ENCODE measurements around the gene HIVEP2.
A peak's percentile ranks its signal among the peaks of the same experiment; 100 is the strongest.

HIVEP2 gene

DNA sequence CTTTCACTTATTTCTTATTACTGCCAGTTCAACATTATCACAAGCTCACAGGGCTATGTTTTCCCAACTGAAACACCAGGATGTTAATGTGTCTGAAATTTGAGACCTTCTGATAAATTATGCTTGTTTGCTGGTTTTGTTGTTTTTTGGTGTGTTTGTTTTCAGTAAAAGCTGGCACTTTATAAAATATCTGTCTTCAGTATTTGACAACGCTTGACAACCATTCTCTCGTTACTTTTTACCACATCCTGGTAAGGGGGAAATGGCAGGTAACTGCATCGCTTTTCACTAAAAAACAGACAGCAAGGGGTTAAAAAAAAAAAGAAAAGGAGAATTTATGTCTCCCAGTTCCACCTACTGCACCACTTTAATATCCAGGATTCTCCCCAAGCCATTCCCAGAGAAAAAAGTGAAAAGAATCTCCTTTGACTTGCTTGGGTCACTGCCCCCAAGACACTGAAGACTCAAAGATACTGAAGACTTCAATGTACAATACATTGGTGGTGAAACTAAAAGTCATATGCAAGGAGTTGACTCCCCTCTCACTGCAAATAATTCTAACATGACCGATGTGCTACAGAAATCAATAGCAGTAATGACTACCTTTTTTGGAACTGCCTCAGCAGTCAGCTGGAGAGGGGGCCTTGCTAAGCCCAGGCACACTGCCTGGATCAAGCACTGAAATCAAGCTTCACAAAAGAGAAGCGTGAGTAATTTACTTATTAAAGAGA, 88.9 kb downstream of the HIVEP2 start:
- Histone ChIP-seq H3K27me3 (ENCODE audit: control insufficient read depth in 1 of 2, insufficient read depth in 2 of 2, low read length in 2 of 2) (no peaks in the 10 kb centered on the region), H3K9me3 (ENCODE audit: low read length) (no peaks in the 10 kb centered on the region), H3K27ac (ENCODE audit: low read depth, low read length) (no peak overlapping the region), H3K9ac (ENCODE audit: low read length) (no peak overlapping the region), H3K4me1 (ENCODE audit: insufficient read depth, low read length) (peaks cover 9% of the 10 kb centered on the region), H3K36me3 (ENCODE audit: insufficient read depth, low read length) (no peaks in the 10 kb centered on the region), H3K4me3 (ENCODE audit: low read depth in 1 of 2, low read length in 2 of 2) (no peak overlapping the region)

DNA sequence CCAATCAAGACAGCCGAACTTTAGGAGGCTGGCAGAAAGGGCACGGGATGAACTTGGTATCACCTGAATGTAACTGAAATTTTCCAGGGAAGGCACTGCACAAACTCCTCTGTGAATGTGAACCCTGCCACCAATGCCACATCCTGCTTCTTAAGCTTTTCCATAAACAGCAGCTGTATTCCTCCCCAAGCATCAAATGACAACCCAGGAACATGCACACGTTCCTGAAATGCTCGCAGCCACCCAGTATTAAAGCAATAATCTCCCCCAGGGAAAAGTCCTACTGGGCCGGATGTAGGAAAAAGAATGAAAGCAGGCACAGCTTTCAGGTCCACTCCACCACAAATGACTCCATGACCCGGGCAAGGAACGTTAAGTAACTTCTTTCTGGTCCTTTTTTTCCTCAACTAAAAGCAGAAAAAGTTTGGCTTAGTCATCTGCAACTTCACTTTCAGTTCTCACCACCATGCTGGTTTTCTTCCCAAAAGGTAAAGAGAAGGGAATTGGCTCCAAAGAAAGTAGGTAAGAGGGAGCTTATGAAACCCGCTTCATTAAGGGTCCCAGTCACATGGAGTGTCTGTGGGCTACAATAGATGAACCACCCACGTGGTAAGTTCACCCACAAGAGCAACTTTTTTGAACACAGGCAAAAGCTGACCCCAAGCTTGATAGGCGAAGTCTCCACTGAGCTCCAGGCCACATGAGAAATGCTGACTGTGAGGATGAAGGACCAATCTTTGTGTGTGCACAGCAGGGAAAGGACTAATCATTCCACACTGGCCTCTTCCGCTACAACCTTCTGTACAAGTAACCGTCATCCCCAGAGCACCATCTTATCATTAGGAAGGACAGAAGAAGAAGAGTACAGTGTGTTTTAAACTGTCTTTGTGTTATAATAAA, 90.1 kb downstream of the HIVEP2 start:
- Histone ChIP-seq H3K9me3 (ENCODE audit: low read length) (no peaks in the 10 kb centered on the region), H3K36me3 (ENCODE audit: insufficient read depth, low read length) (no peaks in the 10 kb centered on the region), H3K27ac (ENCODE audit: low read depth, low read length) (no peak overlapping the region), H3K4me3 (ENCODE audit: low read depth in 1 of 2, low read length in 2 of 2) (no peak overlapping the region), H3K4me1 (ENCODE audit: insufficient read depth, low read length) (peaks cover 20% of the 10 kb centered on the region), H3K27me3 (ENCODE audit: control insufficient read depth in 1 of 2, insufficient read depth in 2 of 2, low read length in 2 of 2) (no peaks in the 10 kb centered on the region), H3K9ac (ENCODE audit: low read length) (no peak overlapping the region)

DNA sequence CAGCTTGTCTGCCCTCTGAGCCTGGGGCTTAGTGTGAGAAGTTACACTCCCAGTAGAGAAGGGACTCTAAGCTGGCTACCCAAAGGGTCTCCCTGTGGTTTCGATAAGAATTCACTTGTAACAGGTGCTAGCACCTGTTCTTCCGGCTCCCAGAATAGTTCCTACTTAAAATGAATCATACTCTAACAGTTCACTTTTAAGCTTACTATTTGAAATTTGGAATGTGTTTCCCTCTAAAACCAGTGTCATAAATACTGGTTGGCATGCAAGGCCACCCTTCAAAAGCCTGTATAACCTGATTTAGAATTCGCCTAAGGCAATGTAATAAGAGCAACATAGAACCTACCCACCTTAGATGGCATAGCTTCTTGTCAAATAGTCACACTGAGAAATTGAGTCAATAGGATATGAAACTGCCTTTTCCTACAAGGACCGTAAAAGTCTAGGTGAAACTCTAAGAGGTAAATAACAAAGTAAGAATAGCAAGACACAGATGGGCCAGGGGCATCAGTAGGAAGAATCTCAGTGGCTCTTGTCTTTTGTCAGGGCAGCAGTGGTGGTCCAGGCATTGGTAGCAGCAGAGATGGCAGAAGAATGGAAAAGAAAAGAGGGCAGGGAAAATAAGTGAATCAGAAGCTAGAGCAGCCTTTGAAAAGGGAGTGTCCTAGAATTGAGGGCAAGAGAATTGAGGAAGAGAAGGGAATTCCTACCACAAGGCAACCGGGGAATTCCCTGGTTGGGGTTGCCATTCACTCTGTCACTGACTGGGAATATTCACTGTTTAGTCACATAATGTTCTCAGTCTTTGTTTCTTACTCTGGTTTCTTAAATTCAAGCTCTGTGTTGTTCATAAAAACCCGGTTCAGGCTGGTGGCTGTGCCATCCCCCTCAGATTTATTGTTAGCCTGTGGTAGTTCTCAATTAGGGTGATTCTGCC, 91.5 kb downstream of the HIVEP2 start:
- no peak overlapping the region for H3K9ac ChIP-seq (ENCODE audit: low read length)
- H3K4me1 ChIP-seq (ENCODE audit: insufficient read depth, low read length), result peaks cover 20% of the 10 kb centered on the region
- no peak overlapping the region for H3K27ac ChIP-seq (ENCODE audit: low read depth, low read length)

DNA sequence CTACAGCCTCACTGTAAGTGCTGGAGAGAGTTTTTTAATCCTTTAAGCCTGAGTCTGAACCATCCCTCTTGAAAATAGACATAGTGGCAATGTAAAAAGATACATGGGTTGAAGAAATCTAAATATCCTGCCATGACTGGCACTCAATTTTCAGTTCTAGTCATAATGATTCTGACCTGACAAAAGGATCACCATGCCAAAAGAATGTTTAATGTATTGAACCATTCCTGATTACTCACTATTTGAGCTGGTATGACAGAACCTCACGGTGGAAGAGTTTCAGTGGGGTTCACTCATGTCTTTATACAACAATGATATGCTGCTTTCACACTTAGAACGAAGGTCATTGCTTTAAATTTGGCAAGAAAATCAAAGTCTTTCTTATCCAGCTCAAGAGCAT, 93.4 kb downstream of the HIVEP2 start:
- no peak overlapping the region for H3K9ac ChIP-seq (ENCODE audit: low read length)
- H3K36me3 ChIP-seq (ENCODE audit: insufficient read depth, low read length), result no peaks in the 10 kb centered on the region
- peaks cover 35% of the 10 kb centered on the region for H3K4me1 ChIP-seq (ENCODE audit: insufficient read depth, low read length)
- H3K27ac ChIP-seq (ENCODE audit: low read depth, low read length), result no peak overlapping the region
- H3K4me3 ChIP-seq (ENCODE audit: low read depth in 1 of 2, low read length in 2 of 2), result no peak overlapping the region
- H3K27me3 ChIP-seq (ENCODE audit: control insufficient read depth in 1 of 2, insufficient read depth in 2 of 2, low read length in 2 of 2), result no peaks in the 10 kb centered on the region
- H3K9me3 ChIP-seq (ENCODE audit: low read length), result no peaks in the 10 kb centered on the region

More for the DNA sequence above, 91.5 kb downstream of the HIVEP2 start:
- Histone ChIP-seq H3K27me3 (ENCODE audit: control insufficient read depth in 1 of 2, insufficient read depth in 2 of 2, low read length in 2 of 2) (no peaks in the 10 kb centered on the region), H3K9me3 (ENCODE audit: low read length) (no peaks in the 10 kb centered on the region), H3K4me3 (ENCODE audit: low read depth in 1 of 2, low read length in 2 of 2) (no peak overlapping the region), H3K36me3 (ENCODE audit: insufficient read depth, low read length) (no peaks in the 10 kb centered on the region)

DNA sequence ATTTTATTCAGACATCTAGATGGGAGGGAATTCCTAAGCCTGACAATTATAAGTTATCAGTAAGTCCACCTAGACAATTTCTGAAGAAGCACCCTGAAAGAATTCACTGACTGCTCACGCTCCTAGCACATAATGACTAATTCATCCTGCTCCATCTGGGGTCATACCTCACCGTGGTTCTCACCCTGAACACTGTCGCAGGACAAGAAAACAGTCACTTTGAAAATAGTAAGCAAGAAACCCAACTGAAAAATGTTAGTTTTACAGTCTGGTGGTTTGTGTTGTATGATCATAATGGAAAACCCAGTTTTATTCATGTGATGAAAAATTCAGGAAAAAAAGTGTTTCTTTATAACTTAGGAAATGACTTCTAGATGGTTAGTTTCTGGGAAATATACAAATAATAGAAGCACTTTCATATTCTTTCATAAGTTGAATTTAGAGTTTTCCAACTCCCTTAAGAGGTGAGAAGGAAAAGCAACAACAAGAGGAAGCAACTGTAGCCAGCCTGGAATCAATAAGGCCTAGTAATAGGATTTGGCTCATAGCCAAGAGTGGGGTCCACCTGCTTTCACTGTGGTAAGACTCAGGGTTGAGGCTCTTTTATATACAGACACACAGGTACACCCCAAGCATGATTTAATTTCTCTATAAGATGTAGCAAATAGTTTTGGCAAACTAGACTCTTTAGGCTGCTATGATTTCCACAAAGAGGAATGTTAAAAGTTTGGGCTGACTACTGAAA, 94.1 kb downstream of the HIVEP2 start:
- H3K4me1 ChIP-seq (ENCODE audit: insufficient read depth, low read length), result peaks cover 42% of the 10 kb centered on the region
- no peak overlapping the region for H3K27ac ChIP-seq (ENCODE audit: low read depth, low read length)

DNA sequence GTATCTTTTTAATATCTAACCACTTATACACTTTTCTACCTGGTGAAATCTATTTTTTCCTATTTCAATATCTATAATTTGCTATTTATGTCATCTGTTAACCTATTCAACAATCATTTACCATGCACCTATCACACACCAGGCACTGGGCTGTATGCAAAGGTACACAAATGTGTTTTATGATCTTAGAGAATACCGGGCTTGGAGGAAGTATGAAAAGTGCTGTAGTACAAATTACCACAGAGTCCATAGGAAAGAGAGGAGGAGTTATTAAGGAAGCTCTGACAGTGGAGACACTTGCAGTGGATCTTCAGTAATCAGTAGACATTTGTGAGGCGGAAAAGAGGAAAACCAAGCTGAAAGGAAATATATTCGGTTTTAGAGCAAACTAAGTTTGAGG, 96.0 kb downstream of the HIVEP2 start:
- Histone ChIP-seq H3K27me3 (ENCODE audit: control insufficient read depth in 1 of 2, insufficient read depth in 2 of 2, low read length in 2 of 2) (no peaks in the 10 kb centered on the region), H3K9me3 (ENCODE audit: low read length) (no peaks in the 10 kb centered on the region), H3K36me3 (ENCODE audit: insufficient read depth, low read length) (no peaks in the 10 kb centered on the region), H3K9ac (ENCODE audit: low read length) (no peak overlapping the region), H3K4me3 (ENCODE audit: low read depth in 1 of 2, low read length in 2 of 2) (no peak overlapping the region), H3K4me1 (ENCODE audit: insufficient read depth, low read length) (peaks cover 54% of the 10 kb centered on the region), H3K27ac (ENCODE audit: low read depth, low read length) (no peak overlapping the region)

More for the DNA sequence above, 94.1 kb downstream of the HIVEP2 start:
- H3K36me3 ChIP-seq (ENCODE audit: insufficient read depth, low read length), result no peaks in the 10 kb centered on the region
- H3K27me3 ChIP-seq (ENCODE audit: control insufficient read depth in 1 of 2, insufficient read depth in 2 of 2, low read length in 2 of 2), result no peaks in the 10 kb centered on the region
- H3K4me3 ChIP-seq (ENCODE audit: low read depth in 1 of 2, low read length in 2 of 2), result no peak overlapping the region
- H3K9me3 ChIP-seq (ENCODE audit: low read length), result no peaks in the 10 kb centered on the region
- H3K9ac ChIP-seq (ENCODE audit: low read length), result no peak overlapping the region

DNA sequence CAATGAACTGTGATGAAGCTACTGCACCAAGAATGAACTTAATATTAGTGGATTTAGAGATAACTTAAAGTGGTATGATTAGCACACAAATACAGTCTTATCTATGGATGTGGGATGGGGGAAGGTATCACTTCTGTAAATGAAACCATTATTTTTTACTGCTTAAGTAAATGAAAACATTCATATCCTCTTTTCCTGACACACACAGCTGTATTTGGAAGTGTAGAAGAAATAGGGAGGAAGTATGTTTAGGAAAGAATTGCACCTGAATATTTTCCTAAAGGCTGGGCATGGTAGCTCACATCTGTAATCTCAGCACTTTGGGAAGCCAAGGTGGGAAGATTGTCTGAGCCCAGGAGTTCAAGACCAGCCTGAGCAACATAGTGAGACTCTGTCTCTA, 96.8 kb downstream of the HIVEP2 start:
- H3K9ac ChIP-seq (ENCODE audit: low read length), result no peak overlapping the region
- H3K9me3 ChIP-seq (ENCODE audit: low read length), result no peaks in the 10 kb centered on the region
- no peak overlapping the region for H3K27ac ChIP-seq (ENCODE audit: low read depth, low read length)
- H3K4me1 ChIP-seq (ENCODE audit: insufficient read depth, low read length), result peaks cover 54% of the 10 kb centered on the region
- no peak overlapping the region for H3K4me3 ChIP-seq (ENCODE audit: low read depth in 1 of 2, low read length in 2 of 2)
- no peaks in the 10 kb centered on the region for H3K36me3 ChIP-seq (ENCODE audit: insufficient read depth, low read length)
- no peaks in the 10 kb centered on the region for H3K27me3 ChIP-seq (ENCODE audit: control insufficient read depth in 1 of 2, insufficient read depth in 2 of 2, low read length in 2 of 2)

DNA sequence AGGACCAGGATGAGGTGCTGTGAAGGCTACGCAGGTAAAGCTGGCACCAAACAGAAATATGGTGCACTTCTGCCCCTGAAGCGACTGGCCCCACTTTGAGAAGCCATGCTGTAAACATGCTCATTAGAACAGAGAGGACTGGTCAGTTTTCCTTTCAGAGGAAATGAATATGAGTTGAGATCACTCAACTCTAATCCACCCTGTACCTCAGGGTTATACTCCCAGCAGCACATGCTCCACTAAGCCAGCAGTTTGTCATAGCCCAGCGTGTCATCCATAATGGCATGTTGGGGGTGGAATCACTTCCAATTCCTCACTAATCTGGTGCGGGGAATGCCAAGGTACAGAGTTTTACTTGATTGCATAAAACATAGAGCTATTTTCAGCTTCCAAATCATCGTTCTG, 98.1 kb downstream of the HIVEP2 start:
- Histone ChIP-seq H3K9ac (ENCODE audit: low read length) (no peak overlapping the region), H3K4me3 (ENCODE audit: low read depth in 1 of 2, low read length in 2 of 2) (no peak overlapping the region), H3K4me1 (ENCODE audit: insufficient read depth, low read length) (peaks cover 53% of the 10 kb centered on the region), H3K9me3 (ENCODE audit: low read length) (no peaks in the 10 kb centered on the region), H3K36me3 (ENCODE audit: insufficient read depth, low read length) (no peaks in the 10 kb centered on the region), H3K27me3 (ENCODE audit: control insufficient read depth in 1 of 2, insufficient read depth in 2 of 2, low read length in 2 of 2) (no peaks in the 10 kb centered on the region), H3K27ac (ENCODE audit: low read depth, low read length) (peak overlapping the region; percentile 5)

DNA sequence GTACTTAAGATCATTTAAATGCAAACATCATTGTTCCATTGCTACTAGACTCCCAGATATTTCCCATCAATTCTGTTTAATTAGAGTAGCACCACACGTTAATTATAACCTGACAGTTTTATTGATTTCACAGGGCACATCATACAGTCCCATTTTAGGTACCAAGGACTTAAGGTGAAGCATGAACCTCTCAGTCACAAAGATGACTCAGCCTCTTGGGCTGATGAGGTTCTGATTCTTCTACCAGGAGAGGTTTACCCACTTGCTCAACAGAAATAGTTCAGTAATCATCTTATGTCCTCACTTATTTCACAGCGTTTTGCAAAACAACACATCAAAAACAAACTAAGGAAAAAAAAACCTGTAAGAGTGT, 98.5 kb downstream of the HIVEP2 start:
- peak overlapping the region; percentile 5 for H3K27ac ChIP-seq (ENCODE audit: low read depth, low read length)
- H3K4me1 ChIP-seq (ENCODE audit: insufficient read depth, low read length), result peaks cover 49% of the 10 kb centered on the region
- no peaks in the 10 kb centered on the region for H3K27me3 ChIP-seq (ENCODE audit: control insufficient read depth in 1 of 2, insufficient read depth in 2 of 2, low read length in 2 of 2)
- H3K36me3 ChIP-seq (ENCODE audit: insufficient read depth, low read length), result no peaks in the 10 kb centered on the region
- no peak overlapping the region for H3K9ac ChIP-seq (ENCODE audit: low read length)
- no peaks in the 10 kb centered on the region for H3K9me3 ChIP-seq (ENCODE audit: low read length)
- peak overlapping the region in 1 of 2 donors; percentile 42 for H3K4me3 ChIP-seq (ENCODE audit: low read depth in 1 of 2, low read length in 2 of 2)

DNA sequence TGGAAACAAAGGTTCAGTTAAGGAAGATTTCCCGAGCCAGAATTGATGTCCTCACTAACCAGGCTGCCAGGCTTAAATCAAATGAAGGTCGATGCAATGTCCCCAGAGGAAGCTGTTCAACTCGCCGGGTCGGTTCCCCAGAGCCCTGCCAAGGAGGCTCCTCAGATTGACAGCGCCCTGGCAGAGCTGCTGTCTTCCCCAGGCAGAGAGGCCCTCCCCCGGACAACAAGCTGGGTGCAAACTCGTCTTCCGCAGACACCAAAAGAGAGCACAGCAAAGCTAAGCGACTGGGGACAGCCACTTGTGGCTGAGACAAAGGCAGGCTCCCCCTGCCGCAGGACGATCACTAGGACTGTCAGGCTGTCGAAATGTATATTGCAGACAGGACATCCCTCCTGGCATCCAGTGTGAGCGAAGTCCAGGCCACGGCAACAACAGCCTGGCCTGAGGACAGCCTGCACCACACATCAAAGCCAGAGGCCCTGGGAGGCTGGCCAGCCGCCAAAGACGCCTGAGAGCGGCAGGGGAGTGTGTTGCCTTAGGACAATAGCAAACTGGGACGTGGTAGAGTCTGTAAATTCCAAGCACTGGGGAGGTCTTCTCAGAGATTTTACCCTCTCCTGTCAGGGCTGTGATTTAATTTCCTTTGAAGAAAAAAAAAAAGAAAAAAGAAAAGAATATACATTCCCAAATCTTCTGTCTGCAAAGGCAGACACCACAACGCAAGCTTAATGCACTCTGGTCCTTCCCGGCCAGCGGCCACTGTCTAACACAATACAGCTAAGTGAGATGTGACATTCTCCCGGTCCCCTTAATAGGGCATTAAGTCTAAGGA, 99.1 kb downstream of the HIVEP2 start:
- Histone ChIP-seq H3K27ac (ENCODE audit: low read depth, low read length) (peak overlapping the region; percentile 5), H3K9me3 (ENCODE audit: low read length) (no peaks in the 10 kb centered on the region), H3K36me3 (ENCODE audit: insufficient read depth, low read length) (no peaks in the 10 kb centered on the region), H3K4me1 (ENCODE audit: insufficient read depth, low read length) (peaks cover 44% of the 10 kb centered on the region), H3K4me3 (ENCODE audit: low read depth in 1 of 2, low read length in 2 of 2) (peak overlapping the region; percentile 30 to 42), H3K27me3 (ENCODE audit: control insufficient read depth in 1 of 2, insufficient read depth in 2 of 2, low read length in 2 of 2) (no peaks in the 10 kb centered on the region), H3K9ac (ENCODE audit: low read length) (peak overlapping the region; percentile 4)

Data from muscle layer of colon (tissue), 2 donors.